NCI-H2107 treated with DMSO at 0.1 percent for 48 hours (cell line): ENCODE measurements around the gene BYSL.
"Not testable (repeated sequence)": the region's sequence is repeated elsewhere in the genome, so short reads cannot be mapped to it uniquely, and the experiment has no call there.

Source experiments
- DNase-seq: peaks from one replicate; lab custom pipeline; 2025; ENCODE audit not compliant: unreplicated experiment; lab: John Stamatoyannopoulos, UW

BYSL gene

GRCh38 chr6:41941280-41942066, 20.2 kb downstream of the BYSL start, which contains the start of gene CCND3:
Gene CCND3, minus strand, starts transcription at chr6:41941808. Its CDS starts 159 bp downstream, at chr6:41941649.
- DNase-seq = peak; percentile 29

- DNase-seq = no peak
Measured at GRCh38 chr6:41942067-41942851, 21.0 kb downstream of the BYSL start.

- DNase-seq = not testable (repeated sequence)
Measured at GRCh38 chr6:41942882-41943281, 21.6 kb downstream of the BYSL start.

GRCh38 chr6:41943456-41943855, 22.2 kb downstream of the BYSL start:
- no peak for DNase-seq

- no peak for DNase-seq
Measured at GRCh38 chr6:41947581-41948220, 26.4 kb downstream of the BYSL start.

GRCh38 chr6:41954668-41955067, 33.4 kb downstream of the BYSL start:
- no peak for DNase-seq

- no peak for DNase-seq
Measured at GRCh38 chr6:41955412-41955811, 34.1 kb downstream of the BYSL start.

- DNase-seq = no peak
Measured at GRCh38 chr6:41957117-41957516, 35.8 kb downstream of the BYSL start.

- DNase-seq = no peak
Measured at GRCh38 chr6:41958022-41958856, 36.9 kb downstream of the BYSL start.

- DNase-seq = no peak
Measured at GRCh38 chr6:41960028-41960427, 38.7 kb downstream of the BYSL start.

GRCh38 chr6:41963371-41963770, 42.1 kb downstream of the BYSL start:
- DNase-seq = no peak

- no peak for DNase-seq
Measured at GRCh38 chr6:41964201-41964887, 43.0 kb downstream of the BYSL start.

- no peak for DNase-seq
Measured at GRCh38 chr6:41965429-41966213, 44.3 kb downstream of the BYSL start.

- no peak for DNase-seq
Measured at GRCh38 chr6:41966214-41966920, 45.1 kb downstream of the BYSL start.

- DNase-seq = no peak
Measured at GRCh38 chr6:41966961-41967311, 45.6 kb downstream of the BYSL start.

GRCh38 chr6:41967312-41968287, 46.3 kb downstream of the BYSL start:
- DNase-seq = no peak

- no peak for DNase-seq
Measured at GRCh38 chr6:41970436-41970846, 49.1 kb downstream of the BYSL start.

- no peak for DNase-seq
Measured at GRCh38 chr6:41972826-41973225, 51.5 kb downstream of the BYSL start.
